GM23338 (cell line): ENCODE measurements around the gene AXIN2. TPM values are rescaled to one million over a fixed set of nuclear protein-coding genes. Genes with fewer than 3 reads are reported as not detected.

Experiments
- ATAC-seq: fragments of 200-7000 bp; cut with Tn5 transposase; 3 replicates; pipeline ENCODE4 v1.9.1; 2020
- DNase-seq: peaks from one replicate; pipeline ENCODE4 v3.0.0-alpha.2; 2015; ENCODE audit warnings: low spot score
- H2AFZ ChIP-seq: fragments of 200-600 bp; sonication (generic); 2 replicates; pipeline ENCODE4 v1.8.0; 2016; ENCODE audit warnings: antibody characterized with exemption, mild to moderate bottlenecking, moderate library complexity
- H3F3A ChIP-seq: fragments of 200-600 bp; sonication (generic); replicated peaks from 2 replicates; pipeline ENCODE4 v1.8.0; 2017; ENCODE audit warnings: antibody characterized with exemption, mixed run types, low read depth
- H3K27ac ChIP-seq: fragments of 200-600 bp; sonication (generic); 2 replicates; pipeline ENCODE4 v1.6.1; 2016; ENCODE audit warnings: low read depth
- H3K27me3 ChIP-seq: fragments of 200-600 bp; sonication (generic); 2 replicates; pipeline ENCODE4 v1.8.0; 2016; ENCODE audit warnings: mild to moderate bottlenecking, mixed run types, moderate library complexity; ENCODE audit not compliant: insufficient read depth
- H3K36me3 ChIP-seq: fragments of 200-600 bp; sonication (generic); 2 replicates; pipeline ENCODE4 v1.8.0; 2016; ENCODE audit warnings: mild to moderate bottlenecking; ENCODE audit not compliant: insufficient read depth
- H3K4me1 ChIP-seq: fragments of 200-600 bp; sonication (generic); 2 replicates; pipeline ENCODE4 v1.8.0; 2016; ENCODE audit warnings: mild to moderate bottlenecking, moderate library complexity; ENCODE audit not compliant: insufficient read depth
- H3K4me2 ChIP-seq: fragments of 200-600 bp; sonication (generic); 2 replicates; pipeline ENCODE4 v1.7.1; 2017; ENCODE audit warnings: mixed run types
- H3K4me3 ChIP-seq: fragments of 200-600 bp; sonication (generic); 2 replicates; pipeline ENCODE4 v1.6.1; 2016; ENCODE audit warnings: mixed run types
- H3K79me2 ChIP-seq: fragments of 200-600 bp; sonication (generic); replicated peaks from 2 replicates; pipeline ENCODE4 v1.8.0; 2017; ENCODE audit warnings: mild to moderate bottlenecking; ENCODE audit not compliant: insufficient read depth
- H3K9me2 ChIP-seq: fragments of 200-600 bp; sonication (generic); 2 replicates; pipeline ENCODE4 v1.8.0; 2017; ENCODE audit not compliant: insufficient read depth
- H4K20me1 ChIP-seq: fragments of 200-600 bp; sonication (generic); replicated peaks from 2 replicates; pipeline ENCODE4 v1.8.0; 2017; ENCODE audit warnings: mild to moderate bottlenecking; ENCODE audit not compliant: insufficient read depth
- H3K27ac Mint-ChIP-seq: 2 replicates; pipeline ENCODE4 v1.8.0; 2020; ENCODE audit warnings: inconsistent platforms, mild to moderate bottlenecking, moderate library complexity, mixed read lengths
- H3K27me3 Mint-ChIP-seq: 3 replicates; pipeline ENCODE4 v1.8.0; 2022; ENCODE audit warnings: low read depth, mild to moderate bottlenecking, moderate library complexity, mixed read lengths, inconsistent platforms; ENCODE audit not compliant: insufficient read depth, poor library complexity
- H3K36me3 Mint-ChIP-seq: 3 replicates; pipeline ENCODE4 v1.8.0; 2021; ENCODE audit warnings: low read depth, mild to moderate bottlenecking, inconsistent platforms, moderate library complexity, mixed read lengths
- H3K4me1 Mint-ChIP-seq: 3 replicates; pipeline ENCODE4 v1.8.0; 2020; ENCODE audit warnings: mild to moderate bottlenecking, inconsistent platforms, mixed read lengths
- H3K4me3 Mint-ChIP-seq: 3 replicates; pipeline ENCODE4 v1.8.0; 2021; ENCODE audit warnings: moderate library complexity, mild to moderate bottlenecking, inconsistent platforms, mixed read lengths
- H3K9me3 Mint-ChIP-seq: 3 replicates; pipeline ENCODE4 v1.8.0; 2020; ENCODE audit warnings: moderate library complexity, mild to moderate bottlenecking, inconsistent platforms, mixed read lengths
- CREB1 ChIP-seq: fragments of 250-450 bp; sonication (Bioruptor Pico); IDR thresholded peaks from 2 replicates; pipeline ENCODE4 v1.5.0; 2020; ENCODE audit warnings: low read depth, mild to moderate bottlenecking, moderate library complexity
- CTCF ChIP-seq, 2 experiments: fragments of 200-600 bp in 1 of 2; sonication (generic) in 1 of 2; conservative IDR thresholded peaks; 2 replicates each; pipeline versions ENCODE4 v1.5.1 to v1.6.1; 2016 to 2017; ENCODE audit warnings: antibody characterized with exemption in 2 of 2, low read depth in 2 of 2, mild to moderate bottlenecking in 2 of 2, moderate library complexity in 1 of 2
- ETS1 ChIP-seq: IDR thresholded peaks from 2 replicates; pipeline ENCODE4 v1.6.1; 2016; ENCODE audit warnings: antibody characterized with exemption
- EZH2 ChIP-seq: fragments of 200-600 bp; sonication (generic); IDR thresholded peaks from one replicate; pipeline ENCODE4 v1.8.0; 2017; ENCODE audit warnings: antibody characterized with exemption, mild to moderate bottlenecking, low read depth; ENCODE audit not compliant: unreplicated experiment
- EZH2phosphoT487 ChIP-seq: fragments of 200-600 bp; sonication (generic); IDR thresholded peaks from one replicate; pipeline ENCODE4 v1.8.1; 2018; ENCODE audit warnings: antibody characterized with exemption; ENCODE audit not compliant: unreplicated experiment
- JUNB ChIP-seq: IDR thresholded peaks from one replicate; pipeline ENCODE4 v1.6.1; 2016; ENCODE audit warnings: antibody characterized with exemption; ENCODE audit not compliant: unreplicated experiment
- NANOG ChIP-seq: IDR thresholded peaks from 2 replicates; pipeline ENCODE4 v1.6.1; 2016; ENCODE audit warnings: antibody characterized with exemption, borderline replicate concordance
- POLR2AphosphoS5 ChIP-seq: IDR thresholded peaks from 2 replicates; pipeline ENCODE4 v1.6.1; 2016; ENCODE audit warnings: antibody characterized with exemption, low read depth
- REST ChIP-seq: IDR thresholded peaks from one replicate; pipeline ENCODE4 v1.6.1; 2018; ENCODE audit warnings: antibody characterized with exemption; ENCODE audit not compliant: unreplicated experiment
- STAT1 ChIP-seq: IDR thresholded peaks from one replicate; pipeline ENCODE4 v1.6.1; 2016; ENCODE audit warnings: antibody characterized with exemption; ENCODE audit not compliant: unreplicated experiment
- ZNF114 ChIP-seq: fragments of 250-450 bp; sonication (Bioruptor Pico); IDR thresholded peaks from 2 replicates; pipeline ENCODE4 v1.5.0; 2020; ENCODE audit warnings: mild to moderate bottlenecking, moderate library complexity
- ZNF331 ChIP-seq: fragments of 250-450 bp; sonication (Bioruptor Pico); IDR thresholded peaks from 2 replicates; pipeline ENCODE4 v1.5.0; 2020; ENCODE audit warnings: low read depth, mild to moderate bottlenecking, moderate library complexity
- ZNF462 ChIP-seq: fragments of 250-450 bp; sonication (Bioruptor Pico); IDR thresholded peaks from 2 replicates; pipeline ENCODE4 v1.5.0; 2020; ENCODE audit warnings: mild to moderate bottlenecking, moderate library complexity
- polyA plus RNA-seq: library from polyadenylated mRNA; unstranded; fragments of >200 nt; fragmentation: Nextera tagmentation; extraction: Ambion mirVana; gene quantifications from 2 replicates; pipeline ENCODE4 v1.2.1, GENCODE V29; 2016
- total RNA-seq: library from RNA; depleted of rRNA; stranded (reverse); fragments of >200 nt; shearing (Covaris generic); gene quantifications from 2 replicates; pipeline ENCODE4 v1.2.3, GENCODE V29; 2014

The AXIN2 gene
- total and polyA plus RNA-seq, 2 experiments from 2014 or later = 8.0 to 32.7 TPM

- no peak overlapping the region; the same call in 1 of the 2 replicates for H2AFZ ChIP-seq
- Mint-ChIP-seq H3K36me3 (peaks cover 12% of the 10 kb centered on the region), H3K4me1 (peaks cover 9% of the 10 kb centered on the region), H3K27ac (no peak overlapping the region), H3K4me3 (no peak overlapping the region), H3K9me3 (no peaks in the 10 kb centered on the region), H3K27me3 (peaks cover 12% of the 10 kb centered on the region)
- H3K4me2 ChIP-seq = no peak overlapping the region
- H3K4me1 ChIP-seq = no peaks in the 10 kb centered on the region
- H3K36me3 ChIP-seq = 0 out of 2 replicates have a peak, but pooled peaks cover 1% of the 10 kb centered on the region
- no peaks in the 10 kb centered on the region for H3K79me2 ChIP-seq
- H3K27ac ChIP-seq = no peak overlapping the region
- H4K20me1 ChIP-seq = no peaks in the 10 kb centered on the region
- no peak for TF ChIP-seq NANOG
- TF ChIP-seq CREB1 (CRISPR knock-in tag) = no peak
- TF ChIP-seq JUNB = no peak
- TF ChIP-seq POLR2AphosphoS5 = no peak
- no peak for TF ChIP-seq REST
- TF ChIP-seq EZH2 = no peak
- TF ChIP-seq ZNF331 (CRISPR knock-in tag) = no peak
- TF ChIP-seq STAT1 = no peak
- TF ChIP-seq ZNF462 (CRISPR knock-in tag) = no peak
- no peak for TF ChIP-seq ETS1
- no peak for TF ChIP-seq CTCF (conservative IDR thresholded peaks at IDR 0.05; ENCODE audit: low read depth in 2 of 2)
- no peak for TF ChIP-seq EZH2phosphoT487
- TF ChIP-seq ZNF114 (CRISPR knock-in tag) = no peak
- H3K9me2 ChIP-seq = peaks cover 11% of the 10 kb centered on the region
- H3F3A ChIP-seq = no peaks in the 10 kb centered on the region
- no peaks in the 10 kb centered on the region for H3K27me3 ChIP-seq
- ATAC-seq (no peak), DNase-seq (no peak)
- H3K4me3 ChIP-seq = no peak overlapping the region
Measured at GRCh38 chr17:65523411-65523810, 38.0 kb downstream of the AXIN2 start.
